GM12892 (cell line): ENCODE results near the gene TPD52L1.

Source experiments
- POLR2A ChIP-seq: IDR thresholded peaks from 2 replicates; pipeline ENCODE4 v1.6.1; 2011; ENCODE audit warnings: low read depth, low read length, control low read depth
- POLR2AphosphoS5 ChIP-seq: IDR thresholded peaks from 2 replicates; pipeline ENCODE4 v1.6.1; 2011; ENCODE audit warnings: low read depth, low read length, control low read depth

DNA sequence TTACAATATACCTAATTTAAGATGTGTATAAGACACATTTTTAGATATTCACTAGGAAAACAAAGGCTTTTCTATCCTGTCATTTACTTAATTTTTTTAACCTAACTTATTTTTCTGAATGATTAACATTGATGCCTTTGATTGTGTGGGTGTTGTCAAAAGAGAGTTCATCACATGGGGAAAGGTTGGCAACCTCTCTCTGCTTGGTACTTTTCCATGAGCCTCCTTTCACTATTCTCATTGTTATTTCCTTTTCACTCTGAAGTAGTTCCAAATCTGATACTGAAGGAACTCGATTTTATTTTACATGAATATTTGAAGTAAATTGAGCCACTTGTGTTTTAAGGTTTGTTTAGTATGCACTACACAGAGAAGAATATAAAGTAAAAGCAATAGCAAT lies 35.9 kb downstream of the TPD52L1 start:
- TF ChIP-seq POLR2A (no peak), POLR2AphosphoS5 (no peak)
